Mammary epithelial cell (primary cell): ENCODE results near the gene TIPARP.

ENCODE experiments used
- CTCF ChIP-seq, 2 donors: IDR thresholded peaks in 1 of 2; conservative IDR thresholded peaks in 1 of 2; 2 replicates each; pipeline ENCODE4 v1.5.1; 2011 to 2012; ENCODE audit warnings: inconsistent platforms in 2 of 2, low read length in 2 of 2, mild to moderate bottlenecking in 2 of 2, control low read depth in 1 of 2, low read depth in 1 of 2; ENCODE audit not compliant: insufficient read depth in 1 of 2; ENCODE audit errors: extremely low read depth in 1 of 2
- EZH2 ChIP-seq: IDR thresholded peaks from 2 replicates; pipeline ENCODE4 v1.6.1; 2012; ENCODE audit warnings: low read length, inconsistent platforms, borderline replicate concordance

DNA sequence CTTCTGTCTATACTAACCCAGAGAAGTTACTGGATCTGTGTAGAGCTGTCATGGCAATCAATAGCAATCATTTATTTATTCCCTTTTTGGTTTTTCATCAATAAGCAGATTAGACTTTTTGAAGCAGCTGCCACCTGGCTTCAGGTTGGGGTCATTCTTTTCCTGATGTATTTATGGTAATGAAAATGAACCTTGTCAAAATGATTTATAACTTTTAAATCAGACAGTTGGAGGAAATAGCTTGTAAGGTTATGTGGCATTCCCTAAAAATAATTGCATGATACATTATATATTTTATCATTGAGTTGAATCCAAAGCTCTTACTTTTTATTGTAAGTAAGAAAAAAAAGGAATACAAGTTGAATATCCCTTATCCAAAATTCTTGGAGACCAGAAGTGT lies 8.6 kb downstream of the TIPARP start:
- TF ChIP-seq EZH2 (no peak), CTCF (conservative IDR thresholded peaks at IDR 0.05 in 1 of 2, IDR thresholded peaks at IDR 0.05 in 1 of 2; ENCODE audit: extremely low read depth in 1 of 2, insufficient read depth in 1 of 2, low read depth in 1 of 2, low read length in 2 of 2) (no peak)
